Naive B cell (primary cell): Measurements from ENCODE around the gene CNTROB. TPM values are rescaled to one million over a fixed set of nuclear protein-coding genes. Genes with fewer than 3 reads are reported as not detected.
A peak's percentile ranks its signal among the peaks of the same experiment; 100 is the strongest.

Experiments used
- ATAC-seq, 2 donors: fragments of 150-1000 bp; cut with Tn5 transposase; 2 replicates each; pipeline ENCODE4 v1.10.0; 2021; ENCODE audit warnings: low read depth in 2 of 2, mild to moderate bottlenecking in 2 of 2, moderate library complexity in 2 of 2
- DNase-seq: peaks from one replicate; pipeline ENCODE4 v3.0.0; 2022
- H3K27ac Mint-ChIP-seq, 6 donors: one replicate each; pipeline ENCODE4 v1.8.0; 2020 to 2022; ENCODE audit warnings: mild to moderate bottlenecking in 6 of 6, mixed read lengths in 6 of 6, moderate library complexity in 5 of 6, inconsistent platforms in 2 of 6
- H3K27me3 Mint-ChIP-seq, 3 donors: one replicate each; pipeline ENCODE4 v1.8.0; 2021 to 2022; ENCODE audit warnings: mixed read lengths in 3 of 3, mild to moderate bottlenecking in 1 of 3
- H3K36me3 Mint-ChIP-seq, 2 donors: one replicate each; pipeline ENCODE4 v1.8.0; 2020 to 2022; ENCODE audit warnings: mixed read lengths in 2 of 2, inconsistent platforms in 1 of 2, mild to moderate bottlenecking in 1 of 2
- H3K4me1 Mint-ChIP-seq, 3 donors: one replicate each; pipeline ENCODE4 v1.8.0; 2020 to 2022; ENCODE audit warnings: mixed read lengths in 3 of 3, inconsistent platforms in 1 of 3, mild to moderate bottlenecking in 1 of 3, moderate library complexity in 1 of 3
- H3K4me3 Mint-ChIP-seq, 8 donors: one replicate each; pipeline ENCODE4 v1.8.0; 2020 to 2022; ENCODE audit warnings: mild to moderate bottlenecking in 8 of 8, mixed read lengths in 8 of 8, moderate library complexity in 8 of 8, inconsistent platforms in 2 of 8
- H3K9me3 Mint-ChIP-seq, 7 donors: one replicate each; pipeline ENCODE4 v1.8.0; 2020 to 2022; ENCODE audit warnings: mixed read lengths in 7 of 7, mild to moderate bottlenecking in 5 of 7, inconsistent platforms in 2 of 7, moderate library complexity in 1 of 7
- polyA plus RNA-seq, 6 donors: library from polyadenylated mRNA; unstranded; fragments of 300-500 nt; fragmentation: Illumina TruSeq; gene quantifications; one replicate each; pipeline ENCODE4 v1.2.3, GENCODE V29; 2021; ENCODE audit warnings: low read depth in 6 of 6

The CNTROB gene
- polyA plus RNA-seq, 6 donors from 2014 or later, result 3.3 to 14.2 (median 7.6) TPM

DNA sequence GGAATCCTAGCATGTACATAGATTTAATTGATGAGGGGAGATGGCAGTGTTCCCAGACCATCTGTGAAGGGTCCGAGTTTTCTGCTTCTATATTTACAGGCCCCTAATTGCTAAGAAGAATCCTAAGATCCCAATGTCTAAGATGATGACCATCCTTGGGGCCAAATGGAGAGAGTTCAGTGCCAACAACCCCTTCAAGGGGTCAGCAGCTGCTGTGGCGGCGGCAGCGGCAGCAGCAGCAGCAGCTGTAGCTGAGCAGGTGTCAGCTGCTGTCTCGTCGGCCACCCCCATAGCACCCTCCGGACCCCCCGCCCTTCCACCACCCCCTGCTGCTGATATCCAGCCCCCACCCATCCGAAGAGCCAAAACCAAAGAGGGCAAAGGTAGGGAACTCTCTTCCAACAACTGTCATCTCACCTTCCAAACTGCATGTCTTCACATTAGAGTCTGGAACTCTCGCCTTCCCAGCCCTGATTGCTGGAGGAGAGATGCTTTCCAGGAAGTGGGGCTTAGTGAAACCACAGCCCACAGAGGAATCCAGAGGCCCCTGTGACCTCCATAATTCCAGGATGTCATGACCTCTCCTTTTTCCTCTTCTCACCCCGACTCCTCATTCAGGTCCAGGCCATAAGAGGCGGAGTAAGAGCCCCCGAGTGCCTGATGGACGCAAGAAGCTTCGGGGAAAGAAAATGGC is 38.7 kb upstream of the CNTROB start:
- Mint-ChIP-seq H3K36me3 (peaks cover 11 to 26% of the 10 kb centered on the region in 2 donors), H3K4me3 (no peak overlapping the region), H3K27ac (no peak overlapping the region), H3K9me3 (no peaks in the 10 kb centered on the region), H3K27me3 (no peaks in the 10 kb centered on the region), H3K4me1 (peaks cover 0 to 3% (median 0%) of the 10 kb centered on the region in 3 donors)
- ATAC-seq (no peak), DNase-seq (no peak)

DNA sequence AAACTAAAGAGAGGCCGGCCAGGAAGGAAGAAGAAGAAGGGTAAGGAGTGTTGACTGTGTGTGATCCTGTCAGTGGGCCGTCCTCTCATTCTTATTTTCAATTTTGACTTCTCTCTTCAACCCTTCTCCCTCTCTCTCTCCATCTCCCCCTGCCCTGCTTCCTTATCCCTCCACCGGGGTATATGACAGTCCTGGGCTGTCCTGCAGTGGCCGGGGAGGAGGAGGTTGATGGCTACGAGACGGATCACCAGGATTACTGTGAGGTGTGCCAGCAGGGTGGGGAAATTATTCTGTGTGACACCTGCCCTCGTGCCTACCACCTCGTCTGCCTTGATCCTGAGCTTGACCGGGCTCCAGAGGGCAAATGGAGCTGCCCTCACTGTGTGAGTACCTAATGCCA is 37.8 kb upstream of the CNTROB start:
- peak overlapping the region in 1 of 6 donors; percentile 57 for H3K27ac Mint-ChIP-seq
- no peak overlapping the region for H3K4me3 Mint-ChIP-seq
- ATAC-seq, result no peak

DNA sequence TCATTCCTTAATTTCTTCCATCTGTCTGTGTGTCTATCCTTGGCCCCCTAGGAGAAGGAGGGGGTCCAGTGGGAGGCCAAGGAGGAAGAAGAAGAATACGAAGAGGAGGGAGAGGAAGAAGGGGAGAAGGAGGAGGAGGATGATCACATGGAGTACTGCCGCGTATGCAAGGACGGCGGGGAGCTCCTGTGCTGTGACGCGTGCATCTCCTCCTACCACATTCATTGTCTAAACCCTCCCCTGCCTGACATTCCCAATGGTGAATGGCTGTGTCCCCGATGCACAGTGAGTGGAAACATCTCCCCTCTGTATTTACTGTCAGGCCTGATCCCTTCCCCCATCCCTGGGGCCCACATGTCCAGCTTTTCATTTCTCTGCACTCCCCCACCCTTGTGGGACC is 37.1 kb upstream of the CNTROB start:
- peaks cover 0 to 3% (median 0%) of the 10 kb centered on the region in 3 donors for H3K4me1 Mint-ChIP-seq
- H3K27ac Mint-ChIP-seq, result peak overlapping the region in 2 of 6 donors; percentile 15 to 20

More for the DNA sequence above, 37.8 kb upstream of the CNTROB start:
- H3K36me3 Mint-ChIP-seq, result peaks cover 16 to 29% of the 10 kb centered on the region in 2 donors
- no peaks in the 10 kb centered on the region for H3K27me3 Mint-ChIP-seq
- H3K9me3 Mint-ChIP-seq, result no peaks in the 10 kb centered on the region
- peaks cover 0 to 3% (median 0%) of the 10 kb centered on the region in 3 donors for H3K4me1 Mint-ChIP-seq
- DNase-seq, result no peak

DNA sequence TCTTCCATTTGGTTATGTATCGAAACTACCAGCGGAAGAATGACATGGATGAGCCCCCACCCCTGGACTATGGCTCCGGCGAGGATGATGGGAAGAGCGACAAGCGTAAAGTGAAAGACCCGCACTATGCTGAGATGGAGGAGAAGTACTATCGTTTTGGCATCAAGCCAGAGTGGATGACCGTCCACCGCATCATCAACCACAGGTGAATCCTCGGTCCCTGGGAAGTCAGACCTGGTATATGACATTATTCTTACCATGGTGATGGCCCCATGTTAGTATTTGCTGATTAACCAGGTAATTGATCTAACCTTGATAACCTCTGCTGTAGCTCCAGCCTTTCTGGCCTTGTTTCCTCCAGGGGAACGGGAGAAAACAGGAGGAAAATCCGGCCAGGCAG is 34.9 kb upstream of the CNTROB start:
- H3K4me3 Mint-ChIP-seq, result no peak overlapping the region
- no peak for DNase-seq
- peaks cover 24 to 45% of the 10 kb centered on the region in 2 donors for H3K36me3 Mint-ChIP-seq
- peak overlapping the region in 1 of 6 donors; percentile 5 for H3K27ac Mint-ChIP-seq
- H3K4me1 Mint-ChIP-seq, result no peaks in the 10 kb centered on the region
- ATAC-seq, result no peak
- no peaks in the 10 kb centered on the region for H3K9me3 Mint-ChIP-seq
- no peaks in the 10 kb centered on the region for H3K27me3 Mint-ChIP-seq

More for the DNA sequence above, 37.1 kb upstream of the CNTROB start:
- DNase-seq (no peak), ATAC-seq (no peak)
- Mint-ChIP-seq H3K27me3 (no peaks in the 10 kb centered on the region), H3K4me3 (no peak overlapping the region), H3K36me3 (peaks cover 16 to 34% of the 10 kb centered on the region in 2 donors), H3K9me3 (no peaks in the 10 kb centered on the region)

DNA sequence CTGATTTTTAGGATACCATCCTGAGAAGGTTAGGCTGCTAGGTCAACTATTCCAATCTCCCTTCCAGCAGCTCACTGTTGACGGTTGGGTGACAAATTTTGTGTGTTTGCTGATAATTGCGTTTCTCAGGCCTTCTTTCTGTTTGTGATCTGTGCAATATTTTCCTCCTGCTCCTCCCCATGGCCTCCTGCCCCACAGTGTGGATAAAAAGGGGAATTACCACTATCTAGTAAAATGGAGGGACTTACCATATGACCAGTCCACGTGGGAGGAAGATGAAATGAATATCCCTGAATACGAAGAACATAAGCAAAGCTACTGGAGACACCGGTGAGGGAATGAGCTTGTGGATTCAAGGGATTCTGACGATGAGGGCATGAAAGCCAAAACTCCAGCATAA is 34.2 kb upstream of the CNTROB start:
- H3K4me1 Mint-ChIP-seq, result no peaks in the 10 kb centered on the region
- H3K36me3 Mint-ChIP-seq, result peaks cover 24 to 45% of the 10 kb centered on the region in 2 donors
- H3K27ac Mint-ChIP-seq, result peak overlapping the region in 2 of 6 donors; percentile 6 to 55
- no peaks in the 10 kb centered on the region for H3K27me3 Mint-ChIP-seq
- ATAC-seq (peak in 1 of 2 donors; percentile 57), DNase-seq (no peak)
- no peaks in the 10 kb centered on the region for H3K9me3 Mint-ChIP-seq
- H3K4me3 Mint-ChIP-seq, result no peak overlapping the region

DNA sequence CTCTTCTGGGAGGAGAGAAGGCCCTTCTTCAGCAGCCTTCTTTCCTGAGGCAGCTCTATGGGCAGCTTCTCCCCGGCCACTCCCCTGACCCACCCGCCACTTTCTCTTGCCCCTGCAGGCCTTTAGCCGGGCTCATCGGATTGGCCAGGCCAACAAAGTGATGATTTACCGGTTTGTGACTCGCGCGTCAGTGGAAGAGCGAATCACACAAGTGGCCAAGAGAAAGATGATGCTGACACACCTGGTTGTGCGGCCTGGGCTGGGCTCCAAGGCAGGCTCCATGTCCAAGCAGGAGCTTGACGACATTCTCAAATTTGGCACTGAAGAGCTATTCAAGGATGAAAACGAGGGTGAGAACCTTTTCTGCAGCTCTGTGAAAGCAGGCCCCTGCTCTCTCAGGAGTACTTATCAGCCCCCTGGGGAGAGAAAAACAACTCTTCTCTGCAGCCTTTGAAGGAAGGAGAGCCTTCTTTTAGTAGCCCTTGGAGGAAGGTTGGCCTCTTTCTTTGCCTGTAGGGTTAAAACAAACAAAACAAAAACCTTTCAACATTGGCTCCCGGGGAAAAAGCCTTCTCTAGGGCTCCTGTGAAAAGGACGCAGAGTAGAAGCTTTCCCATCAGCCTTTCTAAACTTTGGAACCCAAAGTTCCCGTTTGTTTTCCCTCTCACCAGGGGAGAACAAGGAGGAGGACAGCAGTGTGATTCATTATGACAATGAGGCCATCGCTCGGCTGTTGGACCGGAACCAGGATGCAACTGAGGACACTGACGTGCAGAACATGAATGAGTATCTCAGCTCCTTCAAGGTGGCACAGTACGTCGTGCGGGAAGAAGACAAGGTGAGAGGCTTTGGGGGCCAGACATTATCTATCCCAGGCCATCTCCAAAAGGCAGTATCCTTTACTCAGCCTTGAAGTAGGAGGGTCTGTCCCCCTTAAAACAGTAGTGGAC is 28.6 kb upstream of the CNTROB start:
- DNase-seq (no peak), ATAC-seq (no peak)
- Mint-ChIP-seq H3K9me3 (no peaks in the 10 kb centered on the region), H3K27ac (peak overlapping the region in 2 of 6 donors; percentile 5 to 63), H3K36me3 (peaks cover 23 to 52% of the 10 kb centered on the region in 2 donors), H3K4me1 (no peaks in the 10 kb centered on the region), H3K27me3 (no peaks in the 10 kb centered on the region), H3K4me3 (peak overlapping the region in 1 of 8 donors; percentile 13)

DNA sequence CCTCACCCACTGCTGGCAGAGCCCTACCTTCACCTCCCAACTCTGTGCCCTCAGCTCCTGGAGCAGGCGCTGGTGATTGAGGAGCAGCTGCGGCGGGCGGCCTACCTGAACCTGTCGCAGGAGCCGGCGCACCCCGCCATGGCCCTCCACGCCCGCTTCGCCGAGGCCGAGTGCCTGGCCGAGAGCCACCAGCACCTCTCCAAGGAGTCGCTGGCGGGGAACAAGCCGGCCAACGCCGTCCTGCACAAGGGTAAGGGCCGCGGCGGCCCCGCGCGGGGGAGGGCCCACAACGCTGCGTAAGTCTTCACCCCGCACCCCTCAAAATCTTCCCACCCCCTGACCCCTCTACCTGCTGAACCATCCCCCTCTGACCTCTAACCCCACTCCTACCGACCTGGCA is 22.9 kb upstream of the CNTROB start:
- DNase-seq (no peak), ATAC-seq (no peak)
- Mint-ChIP-seq H3K4me3 (no peak overlapping the region), H3K36me3 (peaks cover 13 to 47% of the 10 kb centered on the region in 2 donors), H3K4me1 (peaks cover 0 to 6% (median 4%) of the 10 kb centered on the region in 3 donors), H3K27ac (no peak overlapping the region), H3K27me3 (no peaks in the 10 kb centered on the region), H3K9me3 (no peaks in the 10 kb centered on the region)

DNA sequence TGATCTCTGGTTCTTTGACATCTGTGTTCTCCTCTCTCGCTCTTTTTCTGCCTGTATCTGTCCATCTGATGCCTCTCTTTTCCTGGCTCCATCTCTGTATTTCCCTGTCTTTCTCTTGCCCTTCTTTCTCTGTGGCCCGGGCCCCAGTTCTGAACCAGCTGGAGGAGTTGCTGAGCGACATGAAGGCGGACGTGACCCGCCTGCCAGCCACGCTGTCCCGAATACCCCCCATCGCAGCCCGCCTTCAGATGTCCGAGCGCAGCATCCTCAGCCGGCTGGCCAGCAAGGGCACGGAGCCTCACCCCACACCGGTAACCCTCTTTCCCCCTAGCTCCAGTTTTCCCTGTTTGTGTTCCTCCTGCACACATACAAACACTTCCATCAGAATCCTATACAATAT is 21.7 kb upstream of the CNTROB start:
- H3K27me3 Mint-ChIP-seq, result no peaks in the 10 kb centered on the region
- ATAC-seq, result no peak

DNA sequence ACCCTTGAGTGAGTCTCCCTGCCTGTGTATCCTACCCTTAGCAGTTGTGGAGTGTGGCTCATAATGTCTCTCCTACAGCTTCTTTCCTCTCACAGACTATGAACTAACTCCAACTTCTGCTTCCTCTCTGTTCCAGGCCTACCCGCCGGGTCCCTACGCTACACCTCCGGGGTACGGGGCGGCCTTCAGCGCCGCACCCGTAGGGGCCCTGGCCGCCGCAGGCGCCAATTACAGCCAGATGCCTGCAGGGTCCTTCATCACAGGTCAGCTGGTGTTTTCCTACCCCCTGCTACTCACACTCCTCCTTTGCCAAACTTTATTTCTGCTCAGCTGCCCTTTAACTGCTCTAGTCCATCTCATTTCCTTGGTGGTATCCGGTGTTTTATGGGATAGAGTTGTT is 21.3 kb upstream of the CNTROB start:
- Mint-ChIP-seq H3K27ac (peak overlapping the region in 3 of 6 donors; percentile 18 to 86 (median 80)), H3K9me3 (no peaks in the 10 kb centered on the region), H3K36me3 (peaks cover 7 to 39% of the 10 kb centered on the region in 2 donors), H3K27me3 (no peaks in the 10 kb centered on the region), H3K4me3 (no peak overlapping the region), H3K4me1 (peaks cover 10 to 16% (median 14%) of the 10 kb centered on the region in 3 donors)
- no peak for DNase-seq
- no peak for ATAC-seq

More for the DNA sequence above, 21.7 kb upstream of the CNTROB start:
- peak overlapping the region in 1 of 8 donors; percentile 57 for H3K4me3 Mint-ChIP-seq
- H3K27ac Mint-ChIP-seq, result peak overlapping the region in 2 of 6 donors; percentile 79 to 86
- no peaks in the 10 kb centered on the region for H3K9me3 Mint-ChIP-seq
- DNase-seq, result no peak
- H3K36me3 Mint-ChIP-seq, result peaks cover 7 to 39% of the 10 kb centered on the region in 2 donors
- peaks cover 7 to 14% (median 10%) of the 10 kb centered on the region in 3 donors for H3K4me1 Mint-ChIP-seq

DNA sequence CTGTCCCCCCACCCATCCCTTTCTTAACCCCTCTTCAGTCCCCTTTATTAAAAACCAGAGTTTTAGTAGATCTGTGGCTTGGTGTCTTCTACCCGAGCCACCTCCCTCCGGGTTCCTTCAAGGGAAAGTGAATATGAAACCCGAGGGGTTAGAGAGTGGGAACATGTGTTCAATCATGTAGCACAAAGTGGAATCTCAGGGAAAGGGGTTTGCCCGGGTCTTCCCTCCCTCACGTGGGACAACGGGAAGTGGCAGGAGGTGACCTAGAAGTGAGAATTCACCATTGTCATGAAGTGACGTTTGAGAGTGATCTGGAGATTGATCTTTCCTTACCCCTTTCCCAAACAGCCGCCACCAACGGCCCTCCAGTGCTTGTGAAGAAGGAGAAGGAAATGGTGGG is 20.9 kb upstream of the CNTROB start:
- no peaks in the 10 kb centered on the region for H3K27me3 Mint-ChIP-seq
- ATAC-seq, result no peak
- DNase-seq, result no peak
- H3K36me3 Mint-ChIP-seq, result peaks cover 7 to 39% of the 10 kb centered on the region in 2 donors
- H3K9me3 Mint-ChIP-seq, result no peaks in the 10 kb centered on the region
- peak overlapping the region in 2 of 6 donors; percentile 20 to 80 for H3K27ac Mint-ChIP-seq
- no peak overlapping the region for H3K4me3 Mint-ChIP-seq
- H3K4me1 Mint-ChIP-seq, result peaks cover 10 to 16% (median 16%) of the 10 kb centered on the region in 3 donors

DNA sequence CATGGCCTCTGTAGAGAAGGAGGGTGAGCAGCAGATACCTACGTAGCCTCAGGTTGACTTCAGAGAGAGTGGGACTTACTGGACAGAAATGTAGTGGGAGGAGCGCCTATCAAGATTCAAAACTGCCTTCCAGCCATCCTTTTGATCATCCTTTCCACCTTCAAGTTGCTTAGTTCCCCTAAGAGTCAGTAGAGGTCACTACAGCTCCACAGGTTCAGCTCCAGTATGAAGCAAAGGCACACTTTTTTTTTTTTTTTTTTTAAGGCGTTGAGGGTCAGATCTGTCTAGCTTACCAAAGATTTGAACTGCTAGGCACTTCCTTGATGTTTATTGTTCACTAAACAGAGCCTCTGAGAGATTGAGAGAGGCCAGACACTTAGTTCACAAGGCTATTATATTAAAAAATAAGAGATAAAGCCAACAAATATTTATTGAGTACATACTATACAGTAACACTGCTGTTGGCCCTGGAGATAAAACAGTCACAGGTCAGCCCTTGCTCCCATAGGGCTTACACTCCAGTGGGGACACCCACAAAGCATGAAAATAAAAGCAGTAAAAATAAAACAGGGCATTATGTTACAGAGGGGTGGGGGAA is 19.0 kb upstream of the CNTROB start:
- peaks cover 7 to 25% of the 10 kb centered on the region in 2 donors for H3K36me3 Mint-ChIP-seq
- peak; percentile 61 for DNase-seq
- H3K27ac Mint-ChIP-seq, result peak overlapping the region in 2 of 6 donors; percentile 39 to 87
- peak overlapping the region in 4 of 8 donors; percentile 19 to 75 (median 58) for H3K4me3 Mint-ChIP-seq
- peak; percentile 24 to 31 for ATAC-seq
- H3K27me3 Mint-ChIP-seq, result no peaks in the 10 kb centered on the region
- no peaks in the 10 kb centered on the region for H3K9me3 Mint-ChIP-seq
- H3K4me1 Mint-ChIP-seq, result peaks cover 19 to 25% (median 23%) of the 10 kb centered on the region in 3 donors

DNA sequence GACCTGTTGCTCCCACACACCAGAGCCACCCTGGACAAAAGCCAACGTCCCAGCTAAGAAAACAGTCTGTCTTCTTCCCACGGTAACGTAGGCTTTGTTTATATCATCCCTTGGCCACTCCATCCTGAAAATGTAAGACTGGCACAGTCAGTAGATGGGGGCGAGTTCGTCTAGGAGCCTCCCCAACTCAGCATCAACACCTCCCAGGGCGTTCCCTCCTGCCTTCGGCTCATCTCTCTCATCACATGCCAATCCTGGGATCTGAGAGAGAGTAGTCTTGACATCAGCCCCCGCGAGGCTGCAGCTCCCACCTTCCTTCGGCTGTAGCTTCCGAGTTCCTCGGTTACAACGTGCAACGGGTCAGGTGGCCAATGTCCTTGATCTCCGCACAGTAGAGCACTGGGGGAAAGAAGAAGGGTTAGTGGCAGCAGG is 16.8 kb upstream of the CNTROB start:
- peaks cover 7 to 11% of the 10 kb centered on the region in 2 donors for H3K36me3 Mint-ChIP-seq
- peaks cover 19 to 25% (median 23%) of the 10 kb centered on the region in 3 donors for H3K4me1 Mint-ChIP-seq
- ATAC-seq, result no peak

More for the DNA sequence above, 16.8 kb upstream of the CNTROB start:
- Mint-ChIP-seq H3K27ac (peak overlapping the region in 4 of 6 donors; percentile 28 to 97 (median 90)), H3K4me3 (peak overlapping the region; percentile 91 to 96 (median 93)), H3K9me3 (no peaks in the 10 kb centered on the region), H3K27me3 (no peaks in the 10 kb centered on the region)
- DNase-seq, result no peak
